ENCODE results near the gene ZDHHC9.

The ZDHHC9 gene

GRCh38 chrX:129771266-129771995 is 72.3 kb downstream of the ZDHHC9 start:
- H3K27ac ChIP-seq = no peak overlapping the region
- CTCF ChIA-PET = no interaction called here
- no peak for DNase-seq (ENCODE audit: low spot score)
- POLR2A ChIA-PET (ENCODE audit: low non-redundant PET) = interaction anchor here (0.6 kb wide), 1 partner anchor 31 kb away, joined by 4 read pairs; no protein-coding TSS in a partner anchor
- TF ChIP-seq CTCF (conservative IDR thresholded peaks at IDR 0.05; ENCODE audit: low read depth) = no peak

DNA sequence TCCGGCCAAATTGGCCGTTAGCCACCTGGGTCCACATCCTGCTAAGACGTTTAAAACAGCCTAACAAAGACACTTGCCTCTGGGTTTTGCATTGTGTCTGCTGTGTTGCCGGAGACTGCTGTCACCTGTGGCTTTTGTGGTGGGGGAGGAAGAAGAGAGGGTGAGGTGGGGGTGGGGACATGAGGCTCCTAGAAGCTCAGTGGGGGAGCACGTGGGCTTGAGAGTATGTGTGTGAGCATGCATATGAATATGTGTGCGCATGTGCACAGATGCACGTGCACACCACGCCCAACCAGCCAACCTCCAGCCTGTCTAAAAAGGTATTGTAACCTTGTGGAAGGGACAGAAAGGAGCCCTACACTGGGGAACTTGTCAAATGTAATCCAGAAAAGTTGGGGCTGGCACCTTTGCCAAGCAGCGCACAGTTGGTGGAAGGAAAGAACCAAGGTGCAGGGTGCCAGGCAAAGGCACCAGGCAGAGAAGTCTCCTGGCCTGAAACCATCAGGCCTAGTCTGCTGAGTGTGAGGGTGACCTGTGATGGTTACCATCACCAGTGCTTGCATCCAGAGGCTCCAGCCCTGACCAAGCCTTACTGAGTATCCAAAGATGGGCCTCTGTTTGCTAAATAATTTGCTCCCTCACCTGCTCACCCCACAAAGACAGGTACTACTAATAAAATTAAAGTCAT is 74.1 kb downstream of the ZDHHC9 start:
- CTCF ChIA-PET = no interaction called here
- no peak overlapping the region for H3K27ac ChIP-seq
- TF ChIP-seq CTCF (conservative IDR thresholded peaks at IDR 0.05; ENCODE audit: low read depth) = no peak
- DNase-seq (ENCODE audit: low spot score) = no peak
- POLR2A ChIA-PET (ENCODE audit: low non-redundant PET) = no interaction called here

- no peak for DNase-seq (ENCODE audit: low spot score)
- POLR2A ChIA-PET (ENCODE audit: low non-redundant PET) = no interaction called here
- no peak overlapping the region for H3K27ac ChIP-seq
- no peak for TF ChIP-seq CTCF (conservative IDR thresholded peaks at IDR 0.05; ENCODE audit: low read depth)
- CTCF ChIA-PET = no interaction called here
Observed at GRCh38 chrX:129768586-129769466, 74.9 kb downstream of the ZDHHC9 start.

DNA sequence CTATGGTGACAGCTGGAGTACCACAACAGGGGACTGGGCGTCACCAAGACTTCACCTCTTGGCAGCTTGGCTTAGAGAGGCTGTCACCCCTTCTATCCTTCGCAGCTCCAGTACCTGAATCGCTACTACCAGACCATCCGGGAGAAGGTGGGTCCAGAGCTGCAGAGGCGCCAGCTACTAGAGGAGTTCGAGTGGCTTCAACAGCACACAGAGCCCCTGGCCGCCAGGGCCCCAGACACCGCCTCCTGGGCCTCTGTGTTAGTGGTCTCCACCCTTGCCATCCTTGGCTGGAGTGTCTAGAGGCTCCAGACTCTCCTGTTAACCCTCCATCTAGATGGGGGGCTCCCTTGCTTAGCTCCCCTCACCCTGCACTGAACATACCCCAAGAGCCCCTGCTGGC is 75.5 kb downstream of the ZDHHC9 start:
- POLR2A ChIA-PET (ENCODE audit: low non-redundant PET) = no interaction called here
- CTCF ChIA-PET = no interaction called here
- H3K27ac ChIP-seq = no peak overlapping the region
- TF ChIP-seq CTCF (conservative IDR thresholded peaks at IDR 0.05; ENCODE audit: low read depth) = no peak
- DNase-seq (ENCODE audit: low spot score) = no peak

DNA sequence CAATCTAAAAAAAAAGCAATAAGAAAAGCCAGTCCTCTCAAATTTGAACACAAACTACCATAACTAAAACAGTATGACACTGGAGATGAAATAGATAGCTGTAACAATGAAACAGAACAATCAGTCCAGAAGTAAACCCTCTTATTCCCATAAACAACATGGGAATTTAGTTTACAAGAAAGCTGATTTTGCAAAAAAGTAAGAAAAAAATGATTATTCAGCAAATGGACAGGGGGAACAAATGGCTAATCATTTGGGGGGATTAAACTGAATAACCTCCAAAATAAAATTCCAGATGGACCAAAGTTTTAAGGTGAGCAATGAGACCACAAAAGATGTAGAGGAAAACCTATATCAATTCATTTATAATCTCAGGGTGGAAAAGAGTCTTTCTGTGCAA is 80.0 kb downstream of the ZDHHC9 start:
- DNase-seq (ENCODE audit: low spot score) = no peak
- H3K27ac ChIP-seq = no peak overlapping the region
- no peak for TF ChIP-seq CTCF (conservative IDR thresholded peaks at IDR 0.05; ENCODE audit: low read depth)
- ChIA-PET CTCF (no interaction called here), POLR2A (ENCODE audit: low non-redundant PET) (no interaction called here)

DNA sequence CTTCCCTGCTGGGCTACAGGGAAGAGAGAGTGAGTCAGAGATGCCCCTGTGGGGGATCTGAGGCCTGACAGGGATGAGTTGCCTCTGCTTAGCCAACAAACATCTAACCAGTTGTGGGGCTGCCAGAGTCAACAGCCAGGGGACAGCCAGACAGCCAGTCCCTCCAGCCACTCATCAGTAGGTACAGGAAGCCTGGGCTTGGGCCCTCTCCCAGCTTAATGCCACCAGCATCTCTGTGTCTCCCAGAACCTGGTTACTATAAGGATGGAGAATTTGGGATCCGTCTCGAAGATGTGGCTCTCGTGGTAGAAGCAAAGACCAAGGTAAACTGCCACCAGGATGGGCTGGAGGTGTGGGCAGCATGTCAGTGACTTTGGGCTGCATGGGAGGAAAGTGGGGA is 81.2 kb downstream of the ZDHHC9 start:
- ChIA-PET CTCF (interaction anchor here (0.6 to 1.0 kb wide), 2 partner anchors 124 to 439 kb away, joined by 3 to 5 read pairs; no protein-coding TSS in a partner anchor), POLR2A (ENCODE audit: low non-redundant PET) (no interaction called here)
- TF ChIP-seq CTCF (conservative IDR thresholded peaks at IDR 0.05; ENCODE audit: low read depth) = no peak
- H3K27ac ChIP-seq = no peak overlapping the region
- no peak for DNase-seq (ENCODE audit: low spot score)

Measured in RWPE1 (cell line).